Muscle of arm (tissue), 12 donors: Measurements from ENCODE around the gene PPM1M. TPM values are rescaled to one million over a fixed set of nuclear protein-coding genes. Genes with fewer than 3 reads are reported as not detected.

ENCODE experiments used
- DNase-seq: peaks from one replicate; pipeline ENCODE4 v3.0.0-alpha.2; 2013
- polyA plus RNA-seq, 12 donors: library from polyadenylated mRNA; unstranded; fragments of 120-200 nt; gene quantifications; one replicate each; pipeline ENCODE4 v1.2.1, GENCODE V29; 2013; ENCODE audit not compliant: insufficient read length in 12 of 12

Gene PPM1M
- polyA plus RNA-seq, 12 donors, result 11.7 to 20.1 (median 14.4) TPM; not detected in 2

- no peak for DNase-seq
These were observed 50.2 kb downstream of the PPM1M start for GRCh38 chr3:52295671-52296208.

- no peak for DNase-seq
These were observed 51.9 kb downstream of the PPM1M start for GRCh38 chr3:52297242-52298148.

- no peak for DNase-seq
These were observed 52.9 kb downstream of the PPM1M start for GRCh38 chr3:52298149-52299098.

- no peak for DNase-seq
These were observed 53.8 kb downstream of the PPM1M start for GRCh38 chr3:52299247-52299878.

Other genes starting within 250 kb of the PPM1M start
- gene RPL29, start 249.9 kb upstream of the PPM1M start, polyA plus RNA-seq, result 1,000 to 10,000 TPM in 11 of 12 donors, 100 to 1,000 TPM in 1; 967 to 3,003 (median 2,577) TPM
- gene DUSP7, start 189.2 kb upstream of the PPM1M start, polyA plus RNA-seq, result 10 to 100 TPM in 11 of 12 donors, not detected in 1; 16.4 to 25.8 (median 20.9) TPM
- gene POC1A, start 91.3 kb upstream of the PPM1M start, polyA plus RNA-seq, result 1 to 10 TPM in 10 of 12 donors, not detected in 2; 3.1 to 6.9 (median 4.5) TPM
- gene ALAS1, start 47.6 kb upstream of the PPM1M start, polyA plus RNA-seq, result 10 to 100 TPM in 11 of 12 donors, not detected in 1; 26.5 to 55.3 (median 29.5) TPM
- under 1 TPM in 10 of 12 donors, not detected in 2; 0.08 to 0.30 (median 0.14) TPM for gene TLR9, start 20.1 kb upstream of the PPM1M start, polyA plus RNA-seq
- 10 to 100 TPM in 11 of 12 donors, not detected in 1; 17.6 to 28.1 (median 22.2) TPM for gene TWF2, start 6.6 kb upstream of the PPM1M start, polyA plus RNA-seq
- 100 to 1,000 TPM in 2 of 12 donors, 10 to 100 TPM in 10; 73.8 to 110 (median 91.3) TPM for gene WDR82, start 32.9 kb downstream of the PPM1M start, polyA plus RNA-seq
- 10 to 100 TPM in 1 of 12 donors, 1 to 10 TPM in 10, not detected in 1; 2.5 to 28.2 (median 4.2) TPM for gene GLYCTK, start 42.1 kb downstream of the PPM1M start, polyA plus RNA-seq
- 10 to 100 TPM in 1 of 12 donors, 1 to 10 TPM in 10, not detected in 1; 2.9 to 25.1 (median 4.3) TPM for gene DNAH1, start 70.6 kb downstream of the PPM1M start, polyA plus RNA-seq
- gene BAP1, start 164.2 kb downstream of the PPM1M start, polyA plus RNA-seq, result 10 to 100 TPM in 11 of 12 donors, not detected in 1; 43.4 to 59.9 (median 50.1) TPM
- 10 to 100 TPM in 4 of 12 donors, 1 to 10 TPM in 7, not detected in 1; 5.2 to 13.1 (median 9.4) TPM for gene PHF7, start 164.9 kb downstream of the PPM1M start, polyA plus RNA-seq
- gene SEMA3G, start 199.3 kb downstream of the PPM1M start, polyA plus RNA-seq, result 10 to 100 TPM in 11 of 12 donors, not detected in 1; 10.2 to 16.1 (median 12.5) TPM
- gene TNNC1, start 208.3 kb downstream of the PPM1M start, polyA plus RNA-seq, result 1,000 to 10,000 TPM in 2 of 12 donors, 100 to 1,000 TPM in 10; 327 to 1,063 (median 707) TPM
- 100 to 1,000 TPM in 1 of 12 donors, 10 to 100 TPM in 10, not detected in 1; 50.6 to 137 (median 62.0) TPM for gene NISCH, start 209.8 kb downstream of the PPM1M start, polyA plus RNA-seq
- 10 to 100 TPM in 11 of 12 donors, not detected in 1; 29.2 to 55.4 (median 39.2) TPM for gene STAB1, start 249.6 kb downstream of the PPM1M start, polyA plus RNA-seq